OCI-LY3 (cell line): Measurements from ENCODE around the gene LSM14A.

Source experiments
- H2AFZ ChIP-seq: fragments of 200-600, 300-600 bp; shearing (Covaris generic); 2 replicates; pipeline ENCODE4 v1.6.0; 2014; ENCODE audit warnings: antibody characterized with exemption, low read depth, low read length
- H3K27ac ChIP-seq: fragments of 200-600, 300-600 bp; sonication (generic); 2 replicates; pipeline ENCODE4 v1.5.1; 2014; ENCODE audit warnings: mild to moderate bottlenecking, low read length, moderate library complexity, mixed read lengths
- H3K27me3 ChIP-seq: fragments of 200-600, 300-600 bp; sonication (generic); 2 replicates; pipeline ENCODE4 v1.6.1; 2014; ENCODE audit warnings: low read depth, low read length, mixed read lengths
- H3K36me3 ChIP-seq: fragments of 200-600, 300-600 bp; sonication (generic); replicated peaks from 2 replicates; pipeline ENCODE3; 2014; ENCODE audit warnings: low read depth, low read length, mixed read lengths
- H3K4me1 ChIP-seq: fragments of 300-600, 200-600 bp; sonication (generic); 2 replicates; pipeline ENCODE4 v1.6.1; 2014; ENCODE audit warnings: low read length, mixed read lengths
- H3K4me2 ChIP-seq: fragments of 200-600, 300-600 bp; sonication (generic); 2 replicates; pipeline ENCODE4 v1.6.1; 2014; ENCODE audit warnings: low read length, mixed read lengths
- H3K4me3 ChIP-seq: fragments of 300-600, 200-600 bp; sonication (generic); 2 replicates; pipeline ENCODE4 v1.5.1; 2014; ENCODE audit warnings: antibody characterized with exemption, mild to moderate bottlenecking, low read length, moderate library complexity
- H3K79me2 ChIP-seq: fragments of 300-600, 200-600 bp; shearing (Covaris generic); 2 replicates; pipeline ENCODE4 v1.6.1; 2014; ENCODE audit warnings: mild to moderate bottlenecking, low read length, mixed read lengths
- H3K9ac ChIP-seq: fragments of 300-600, 200-600 bp; shearing (Covaris generic); 2 replicates; pipeline ENCODE4 v1.6.0; 2014; ENCODE audit warnings: mild to moderate bottlenecking, low read length, moderate library complexity
- H3K9me3 ChIP-seq: fragments of 200-600, 300-600 bp; shearing (Covaris generic); 2 replicates; pipeline ENCODE4 v1.6.1; 2014; ENCODE audit warnings: low read length, mixed read lengths; ENCODE audit not compliant: insufficient read depth
- H4K20me1 ChIP-seq: fragments of 200-600, 300-600 bp; sonication (generic); 2 replicates; pipeline ENCODE4 v1.6.1; 2016; ENCODE audit warnings: low read length, mixed read lengths; ENCODE audit not compliant: insufficient read depth
- CTCF ChIP-seq: fragments of 200-600, 300-600 bp; sonication (generic); IDR thresholded peaks from 2 replicates; pipeline ENCODE4 v1.5.1; 2014; ENCODE audit warnings: antibody characterized with exemption, low read length, low read depth
- EZH2phosphoT487 ChIP-seq: fragments of 200-600 bp; shearing (Covaris generic); IDR thresholded peaks from 2 replicates; pipeline ENCODE4 v1.6.1; 2018; ENCODE audit warnings: antibody characterized with exemption, mixed run types, low read depth

Gene LSM14A

GRCh38 chr19:34263745-34264237, 91.5 kb downstream of the LSM14A start:
- Histone ChIP-seq H3K79me2 (0 out of 2 replicates have a peak, but pooled peaks cover 5% of the 10 kb centered on the region), H3K27ac (no peak overlapping the region), H4K20me1 (peaks cover 3% of the 10 kb centered on the region; the same call in 1 of the 2 replicates), H3K4me1 (peaks cover 9% of the 10 kb centered on the region; the same call in 1 of the 2 replicates), H3K9me3 (no peaks in the 10 kb centered on the region), H3K4me2 (no peak overlapping the region), H3K9ac (no peak overlapping the region), H3K36me3 (peaks cover 4% of the 10 kb centered on the region), H3K27me3 (no peaks in the 10 kb centered on the region), H2AFZ (no peak overlapping the region), H3K4me3 (no peak overlapping the region)
- no peak for TF ChIP-seq EZH2phosphoT487
- TF ChIP-seq CTCF = no peak

GRCh38 chr19:34265221-34265650, 92.9 kb downstream of the LSM14A start:
- Histone ChIP-seq H3K4me1 (peaks cover 8% of the 10 kb centered on the region), H3K27ac (no peak overlapping the region)
- TF ChIP-seq CTCF = no peak
- no peak for TF ChIP-seq EZH2phosphoT487

GRCh38 chr19:34269081-34269480, 96.8 kb downstream of the LSM14A start:
- H4K20me1 ChIP-seq = peaks cover 3% of the 10 kb centered on the region; the same call in 1 of the 2 replicates
- H2AFZ ChIP-seq = no peak overlapping the region
- no peak overlapping the region for H3K4me3 ChIP-seq
- no peaks in the 10 kb centered on the region for H3K36me3 ChIP-seq
- no peak overlapping the region for H3K9ac ChIP-seq
- H3K4me2 ChIP-seq = no peak overlapping the region
- peaks cover 3% of the 10 kb centered on the region; the same call in 1 of the 2 replicates for H3K79me2 ChIP-seq
- peaks cover 16% of the 10 kb centered on the region for H3K4me1 ChIP-seq
- no peak overlapping the region for H3K27ac ChIP-seq
- TF ChIP-seq CTCF (no peak), EZH2phosphoT487 (no peak)
- no peaks in the 10 kb centered on the region for H3K27me3 ChIP-seq
- H3K9me3 ChIP-seq = no peaks in the 10 kb centered on the region

More at GRCh38 chr19:34265221-34265650, 92.9 kb downstream of the LSM14A start:
- Histone ChIP-seq H3K9me3 (no peaks in the 10 kb centered on the region), H3K4me2 (no peak overlapping the region), H4K20me1 (peaks cover 3% of the 10 kb centered on the region; the same call in 1 of the 2 replicates), H2AFZ (no peak overlapping the region), H3K9ac (no peak overlapping the region), H3K36me3 (no peaks in the 10 kb centered on the region), H3K4me3 (no peak overlapping the region), H3K79me2 (0 out of 2 replicates have a peak, but pooled peaks cover 5% of the 10 kb centered on the region), H3K27me3 (no peaks in the 10 kb centered on the region)

- Histone ChIP-seq H3K27ac (peak overlapping the region; percentile 77), H3K4me3 (peak overlapping the region; percentile 62), H3K4me2 (peak overlapping the region; percentile 87), H3K36me3 (no peaks in the 10 kb centered on the region), H3K79me2 (peaks cover 2% of the 10 kb centered on the region; the same call in 1 of the 2 replicates), H3K27me3 (no peaks in the 10 kb centered on the region), H2AFZ (peak overlapping the region; percentile 76), H3K4me1 (peaks cover 16% of the 10 kb centered on the region), H3K9ac (peak overlapping the region; percentile 66), H3K9me3 (no peaks in the 10 kb centered on the region), H4K20me1 (peaks cover 3% of the 10 kb centered on the region; the same call in 1 of the 2 replicates)
- TF ChIP-seq CTCF (no peak), EZH2phosphoT487 (no peak)
Measured at GRCh38 chr19:34269489-34269888, 97.2 kb downstream of the LSM14A start.
